Limb (tissue), 2 donors: ENCODE measurements around the gene IL10RB.
"Not testable (repeated sequence)": the region's sequence is repeated elsewhere in the genome, so short reads cannot be mapped to it uniquely, and the experiment has no call there.

Experiments
- DNase-seq, 2 donors: peaks; one replicate each; pipeline ENCODE4 v3.0.0-alpha.2; 2016; ENCODE audit errors: extremely low spot score in 2 of 2

Gene IL10RB

GRCh38 chr21:33266050-33266788 is at the start of gene IL10RB:
Gene IL10RB (plus strand): TSS chr21:33266367. CDS start chr21:33266466, 99 bp downstream.
- DNase-seq: peak; percentile 65 to 89

GRCh38 chr21:33217138-33217520 is 49.0 kb upstream of the IL10RB start:
- DNase-seq: no peak

DNA sequence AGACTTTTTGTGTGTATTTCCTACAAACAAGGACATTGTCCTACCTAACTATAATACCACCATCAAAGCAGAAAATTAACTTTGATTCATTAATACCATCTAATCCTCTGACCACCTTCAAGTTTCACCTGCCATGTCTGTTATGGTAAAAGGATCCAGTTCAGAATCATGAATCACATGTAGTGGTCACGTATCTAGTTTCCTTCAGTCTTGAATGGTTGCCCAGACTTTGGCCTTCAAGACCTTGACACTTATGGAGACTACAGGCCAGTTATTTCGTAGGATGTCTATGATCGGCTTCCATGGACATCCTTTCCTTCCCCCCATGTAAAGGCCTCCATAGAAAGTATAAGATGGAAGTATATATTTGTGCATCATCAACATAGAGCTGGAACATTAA is 46.9 kb upstream of the IL10RB start:
- DNase-seq: no peak

DNA sequence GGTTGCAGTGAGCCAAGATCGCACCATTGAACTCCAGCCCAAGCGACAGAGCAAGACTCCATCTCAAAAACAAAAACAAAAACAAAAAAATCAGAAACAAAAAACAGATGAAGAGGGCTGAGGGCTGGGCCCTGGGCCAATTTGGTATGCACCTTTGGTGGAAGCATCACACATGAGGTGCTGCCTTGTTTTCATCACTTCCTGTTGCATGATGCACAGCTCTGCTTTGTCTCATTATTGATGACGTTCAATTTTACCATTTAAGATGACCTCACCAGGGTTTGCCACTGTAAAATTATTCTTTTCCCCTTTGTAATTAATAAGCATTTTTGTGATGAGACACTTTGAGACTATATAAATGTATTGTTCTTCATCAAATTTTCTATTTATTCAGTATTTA is 46.2 kb upstream of the IL10RB start:
- no peak for DNase-seq

DNA sequence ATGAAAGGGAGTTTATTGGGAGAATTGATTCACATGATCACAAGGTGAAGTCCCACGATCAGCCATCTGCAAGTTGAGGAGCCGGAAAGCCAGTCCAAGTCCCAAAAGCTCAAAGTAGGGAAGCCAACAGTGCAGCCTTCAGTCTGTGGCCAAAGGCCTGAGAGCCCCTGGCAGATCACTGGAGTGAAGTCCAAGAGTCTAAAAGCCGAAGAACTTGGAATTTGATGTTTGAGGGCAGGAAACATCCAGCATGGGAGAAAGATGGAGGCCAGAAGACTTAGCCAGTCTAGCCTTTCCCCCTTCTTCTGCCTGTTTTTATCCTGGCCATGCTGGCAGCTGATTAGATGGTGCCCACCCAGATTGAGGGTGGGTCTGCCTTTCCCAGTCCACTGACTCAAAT is 40.8 kb upstream of the IL10RB start:
- DNase-seq: not testable (repeated sequence)

DNA sequence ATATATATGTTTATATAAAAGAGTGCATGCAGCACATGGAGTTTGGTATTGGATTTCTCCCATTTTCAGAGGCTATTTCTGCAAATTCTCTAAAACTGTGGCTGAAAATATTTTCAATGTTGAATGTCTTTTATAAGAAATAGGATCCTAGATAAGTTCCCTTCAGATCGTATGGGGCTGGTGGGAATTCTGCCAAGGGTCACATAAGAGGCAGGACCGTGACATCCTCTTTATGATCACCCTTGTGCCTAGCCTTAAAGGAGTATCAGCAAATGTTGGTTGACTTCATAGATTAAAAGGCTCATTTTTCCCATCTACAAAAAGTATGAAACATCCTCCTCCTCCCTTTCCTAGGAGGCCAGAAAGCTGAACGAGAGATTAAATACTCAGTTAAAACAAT is 37.7 kb upstream of the IL10RB start:
- DNase-seq: no peak

GRCh38 chr21:33229099-33229783 is 36.9 kb upstream of the IL10RB start:
- no peak for DNase-seq

- DNase-seq: peak; percentile 63 to 90
These were observed 36.2 kb upstream of the IL10RB start, which contains the start of gene IFNAR2 for GRCh38 chr21:33229784-33230544. Gene IFNAR2 (plus strand): TSS chr21:33229938. CDS start chr21:33241923, 11,985 bp downstream.

DNA sequence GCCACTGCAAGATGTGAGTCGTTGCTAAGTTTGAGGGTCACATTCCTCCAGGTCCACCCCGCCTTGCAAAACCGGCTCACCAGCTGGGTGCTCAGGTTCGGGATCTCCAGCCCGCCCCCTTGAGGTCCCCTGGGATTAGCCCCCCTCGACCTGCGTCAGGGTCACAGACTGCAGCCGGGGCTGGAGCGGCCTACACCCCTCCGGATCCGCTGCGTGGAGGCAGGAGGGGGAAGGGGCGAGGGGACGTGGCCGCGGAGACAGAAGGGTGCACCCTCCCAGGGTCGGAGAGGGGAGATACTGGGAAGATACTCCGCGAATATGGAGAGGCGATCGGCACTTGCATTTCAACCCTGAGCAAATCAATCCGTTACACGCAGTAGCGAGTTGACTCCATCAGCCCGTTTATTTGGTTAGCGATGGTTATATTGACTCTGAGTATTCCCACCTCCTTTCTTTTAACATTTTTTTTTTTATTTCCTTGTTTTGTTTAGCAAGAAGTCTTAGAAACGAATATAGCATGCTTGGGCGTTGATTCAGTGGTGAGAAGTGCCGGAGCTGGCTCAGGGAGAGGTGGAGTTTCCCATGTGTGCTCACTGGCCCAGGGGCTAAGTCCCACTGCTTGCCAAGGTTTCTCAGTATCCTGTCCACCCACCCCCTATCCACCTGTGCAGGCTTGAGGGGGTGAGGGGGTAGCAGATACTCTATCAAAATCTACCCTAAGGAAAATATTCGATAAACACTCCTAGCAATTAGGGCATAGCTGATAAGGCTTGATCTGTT is 35.4 kb upstream of the IL10RB start:
- DNase-seq: peak in 1 of 2 donors; percentile 77

DNA sequence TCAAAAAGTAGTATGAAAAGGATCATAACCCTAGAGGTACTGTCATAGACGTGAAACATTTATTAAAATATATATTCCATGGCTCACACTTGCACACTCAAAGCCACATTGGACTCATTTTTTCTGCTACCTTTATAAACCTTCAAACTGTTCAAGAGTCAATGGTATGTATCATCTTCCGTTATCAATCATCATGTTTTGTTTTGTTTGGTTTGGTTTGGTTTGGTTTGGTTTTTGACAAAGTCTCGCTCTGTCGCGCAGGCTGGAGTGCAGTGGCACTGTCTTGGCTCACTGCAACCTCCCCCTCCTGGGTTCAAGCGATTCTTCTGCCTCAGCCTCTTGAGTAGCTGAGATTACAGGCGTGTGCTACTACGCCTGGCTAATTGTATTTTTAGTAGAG is 34.6 kb upstream of the IL10RB start:
- no peak for DNase-seq

DNA sequence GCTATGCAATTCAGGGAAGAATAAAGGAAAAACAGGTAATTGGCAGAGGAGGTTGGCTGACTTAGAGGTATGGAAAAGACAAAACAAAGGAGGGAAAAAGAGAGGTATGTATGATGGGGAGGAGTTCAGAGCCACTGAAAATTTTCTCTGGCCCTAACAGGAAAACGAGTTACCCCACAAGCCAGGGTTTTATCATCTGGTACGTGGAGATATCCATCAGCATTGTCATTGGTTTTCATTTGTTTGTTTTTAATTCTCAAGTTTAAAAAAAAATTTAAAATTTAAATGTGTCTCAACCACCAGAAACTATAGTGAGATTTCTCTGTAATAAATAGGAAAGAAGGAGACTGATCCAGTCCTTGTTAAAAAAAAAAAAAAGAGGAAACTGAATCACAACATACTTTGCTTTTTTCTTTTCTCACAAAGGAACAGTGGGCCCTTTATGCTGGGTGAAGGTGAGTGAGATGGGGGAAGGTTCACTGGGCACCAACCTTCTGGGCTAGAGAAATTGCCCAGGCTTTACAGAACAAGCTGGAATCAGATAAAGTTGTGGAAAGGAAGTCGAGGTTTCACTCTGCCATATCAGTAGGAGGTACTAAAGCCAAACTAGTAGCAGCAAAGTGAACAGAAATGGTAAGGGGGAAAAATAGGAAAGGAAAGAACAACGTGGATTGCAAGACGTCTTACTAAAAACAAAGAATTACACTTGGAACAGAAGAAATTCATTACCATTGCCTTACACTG is 33.7 kb upstream of the IL10RB start:
- no peak for DNase-seq

- no peak for DNase-seq
These were observed 31.3 kb upstream of the IL10RB start for GRCh38 chr21:33234635-33235520.

GRCh38 chr21:33236013-33236686 is 30.0 kb upstream of the IL10RB start:
- DNase-seq: no peak

- peak in 1 of 2 donors; percentile 9 for DNase-seq
These were observed 29.4 kb upstream of the IL10RB start for GRCh38 chr21:33236766-33237165.

DNA sequence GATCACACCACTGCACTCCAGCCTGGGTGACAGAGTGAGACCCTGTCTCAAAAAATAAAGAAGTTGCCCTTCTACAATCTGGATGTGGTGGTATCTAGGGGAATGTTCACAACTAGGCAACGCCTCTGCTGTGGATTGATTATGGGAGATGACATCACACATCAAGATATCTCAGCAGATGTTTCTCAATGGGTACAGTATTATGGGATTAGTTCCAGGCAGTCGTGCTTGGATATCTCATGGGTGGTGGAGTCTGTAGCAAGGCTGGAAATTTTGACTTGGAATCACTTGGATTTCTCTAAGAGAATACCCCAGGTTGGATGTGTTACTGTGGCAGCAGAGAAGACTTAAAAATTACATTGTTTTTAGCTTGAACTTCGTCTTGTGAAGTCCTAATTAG is 28.7 kb upstream of the IL10RB start:
- DNase-seq: no peak

- DNase-seq: no peak
These were observed 28.0 kb upstream of the IL10RB start for GRCh38 chr21:33238146-33238545.

GRCh38 chr21:33238565-33239255 is 27.5 kb upstream of the IL10RB start:
- no peak for DNase-seq

DNA sequence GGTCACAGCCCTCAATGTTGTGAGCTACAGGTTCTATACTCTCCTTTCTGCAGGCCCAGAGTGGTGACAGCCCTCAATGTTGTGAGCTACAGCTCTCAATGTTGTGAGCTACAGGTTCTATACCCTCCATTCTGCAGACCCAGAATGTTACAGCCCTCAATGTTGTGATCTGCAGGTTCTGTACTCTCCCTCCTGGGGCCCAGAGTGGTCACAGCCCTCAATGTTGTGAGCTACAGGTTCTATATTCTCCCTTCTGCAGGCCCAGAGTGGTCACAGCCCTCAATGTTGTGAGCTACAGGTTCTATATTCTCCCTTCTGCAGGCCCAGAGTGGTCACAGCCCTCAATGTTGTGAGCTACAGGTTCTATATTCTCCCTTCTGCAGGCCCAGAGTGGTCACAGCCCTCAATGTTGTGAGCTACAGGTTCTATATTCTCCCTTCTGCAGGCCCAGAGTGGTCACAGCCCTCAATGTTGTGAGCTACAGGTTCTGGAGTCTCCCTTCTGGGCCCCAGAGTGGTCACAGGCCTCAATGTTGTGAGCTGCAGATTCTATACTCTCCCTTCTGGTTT is 26.5 kb upstream of the IL10RB start:
- not testable (repeated sequence) for DNase-seq
